SK-N-SH treated with all-trans-retinoic acid at 6 μM for 48 hours (cell line): ENCODE data around the gene PRSS53.

ENCODE experiments used
- ARNTL ChIP-seq: fragments of 450-650 bp; formaldehyde crosslinking; IDR thresholded peaks from 2 replicates; pipeline ENCODE4 v1.5.0; 2020; ENCODE audit warnings: low read depth, mild to moderate bottlenecking, moderate library complexity, borderline replicate concordance
- CSDC2 ChIP-seq: fragments of 250-450 bp; sonication (Bioruptor Pico); IDR thresholded peaks from 2 replicates; pipeline ENCODE4 v1.5.0; 2020; ENCODE audit warnings: mild to moderate bottlenecking, moderate library complexity
- GLIS3 ChIP-seq: fragments of 250-450 bp; sonication (Bioruptor Pico); IDR thresholded peaks from 2 replicates; pipeline ENCODE4 v1.5.0; 2020; ENCODE audit warnings: mild to moderate bottlenecking, moderate library complexity
- PPARA ChIP-seq: fragments of 250-450 bp; sonication (Bioruptor Pico); IDR thresholded peaks from 2 replicates; pipeline ENCODE4 v1.5.0; 2020; ENCODE audit warnings: mild to moderate bottlenecking, borderline replicate concordance
- RARB ChIP-seq: fragments of 250-450 bp; sonication (Bioruptor Pico); IDR thresholded peaks from 2 replicates; pipeline ENCODE4 v1.8.0; 2021; ENCODE audit warnings: mild to moderate bottlenecking, moderate library complexity
- ZC3H10 ChIP-seq: fragments of 250-450 bp; sonication (Bioruptor Pico); IDR thresholded peaks from 2 replicates; pipeline ENCODE4 v1.5.1; 2021; ENCODE audit warnings: mild to moderate bottlenecking, moderate library complexity
- ZFP3 ChIP-seq: fragments of 250-450 bp; sonication (Bioruptor Pico); IDR thresholded peaks from 2 replicates; pipeline ENCODE4 v1.5.0; 2020; ENCODE audit warnings: mild to moderate bottlenecking, moderate library complexity
- ZNF565 ChIP-seq: fragments of 450-650 bp; formaldehyde crosslinking; conservative IDR thresholded peaks from 2 replicates; pipeline ENCODE4 v1.5.0; 2020; ENCODE audit warnings: low read depth, mild to moderate bottlenecking, moderate library complexity
- ZNF8 ChIP-seq: fragments of 450-650 bp; formaldehyde crosslinking; IDR thresholded peaks from 2 replicates; pipeline ENCODE4 v1.5.0; 2020; ENCODE audit warnings: mild to moderate bottlenecking, moderate library complexity
- TF ChIP-seq, protein P1 (sequence below): fragments of 250-450 bp; sonication (Bioruptor Pico); IDR thresholded peaks from 2 replicates; pipeline ENCODE4 v1.5.1; 2021; ENCODE audit warnings: mild to moderate bottlenecking, moderate library complexity
- TF ChIP-seq, protein P2 (sequence below): fragments of 250-450 bp; sonication (Bioruptor Pico); IDR thresholded peaks from 2 replicates; pipeline ENCODE4 v1.8.0; 2021; ENCODE audit warnings: low read depth, mild to moderate bottlenecking, moderate library complexity, borderline replicate concordance
- TF ChIP-seq, protein P3 (sequence below): fragments of 250-450 bp; sonication (Bioruptor Pico); IDR thresholded peaks from 2 replicates; pipeline ENCODE4 v1.8.0; 2020; ENCODE audit warnings: mild to moderate bottlenecking, moderate library complexity, borderline replicate concordance
- TF ChIP-seq, protein P4 (sequence below): fragments of 250-450 bp; sonication (Bioruptor Pico); IDR thresholded peaks from 2 replicates; pipeline ENCODE4 v1.5.1; 2020; ENCODE audit warnings: low read depth, mild to moderate bottlenecking, moderate library complexity

DNA sequence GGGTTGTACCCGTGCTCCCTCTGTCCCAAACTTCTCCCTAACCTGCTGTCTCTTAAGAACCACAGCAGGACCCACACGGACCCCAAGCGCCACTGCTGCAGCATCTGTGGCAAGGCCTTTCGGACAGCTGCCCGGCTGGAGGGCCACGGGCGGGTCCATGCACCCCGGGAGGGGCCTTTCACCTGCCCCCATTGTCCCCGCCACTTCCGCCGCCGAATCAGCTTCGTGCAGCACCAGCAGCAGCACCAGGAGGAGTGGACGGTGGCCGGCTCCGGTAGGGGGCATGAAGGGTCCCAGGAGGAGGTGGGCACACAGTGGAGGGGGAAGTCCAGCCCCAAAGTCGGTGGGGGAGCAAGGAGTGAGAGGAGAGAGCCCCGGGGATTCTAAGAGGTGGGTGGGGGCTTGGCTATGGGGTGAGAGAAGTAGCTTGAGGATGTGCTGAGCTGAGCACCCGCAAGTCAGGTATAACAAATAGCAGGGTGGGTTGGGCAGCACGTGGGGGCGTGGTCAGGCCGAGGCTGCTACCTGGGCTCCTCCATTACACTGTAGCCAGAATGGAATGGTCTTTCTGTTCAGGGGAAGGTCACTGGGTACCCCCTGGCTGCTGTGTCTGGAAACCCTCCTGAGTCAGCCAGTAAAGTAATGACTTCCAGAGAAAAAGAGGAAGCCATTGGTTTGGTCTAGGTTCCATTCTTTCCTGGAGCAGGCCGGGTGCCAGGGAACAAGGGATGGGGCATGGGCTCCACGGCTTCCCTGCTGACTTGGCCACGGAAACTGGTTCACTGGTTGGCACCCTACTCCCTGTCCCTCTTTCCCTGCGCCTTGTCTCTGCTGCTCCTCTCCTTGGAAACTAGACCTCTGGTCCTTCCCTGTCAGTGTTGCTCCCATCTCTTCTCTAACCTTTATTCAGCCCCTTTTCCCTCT lies 7.1 kb downstream of the PRSS53 start:
- TF ChIP-seq ARNTL (CRISPR knock-in tag): no peak
- TF ChIP-seq ZC3H10 (CRISPR knock-in tag): no peak
- TF ChIP-seq, protein P1, sequence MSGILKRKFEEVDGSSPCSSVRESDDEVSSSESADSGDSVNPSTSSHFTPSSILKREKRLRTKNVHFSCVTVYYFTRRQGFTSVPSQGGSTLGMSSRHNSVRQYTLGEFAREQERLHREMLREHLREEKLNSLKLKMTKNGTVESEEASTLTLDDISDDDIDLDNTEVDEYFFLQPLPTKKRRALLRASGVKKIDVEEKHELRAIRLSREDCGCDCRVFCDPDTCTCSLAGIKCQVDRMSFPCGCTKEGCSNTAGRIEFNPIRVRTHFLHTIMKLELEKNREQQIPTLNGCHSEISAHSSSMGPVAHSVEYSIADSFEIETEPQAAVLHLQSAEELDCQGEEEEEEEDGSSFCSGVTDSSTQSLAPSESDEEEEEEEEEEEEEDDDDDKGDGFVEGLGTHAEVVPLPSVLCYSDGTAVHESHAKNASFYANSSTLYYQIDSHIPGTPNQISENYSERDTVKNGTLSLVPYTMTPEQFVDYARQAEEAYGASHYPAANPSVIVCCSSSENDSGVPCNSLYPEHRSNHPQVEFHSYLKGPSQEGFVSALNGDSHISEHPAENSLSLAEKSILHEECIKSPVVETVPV (CRISPR knock-in tag): no peak
- no peak for TF ChIP-seq ZNF8
- TF ChIP-seq CSDC2: no peak
- TF ChIP-seq, protein P2, sequence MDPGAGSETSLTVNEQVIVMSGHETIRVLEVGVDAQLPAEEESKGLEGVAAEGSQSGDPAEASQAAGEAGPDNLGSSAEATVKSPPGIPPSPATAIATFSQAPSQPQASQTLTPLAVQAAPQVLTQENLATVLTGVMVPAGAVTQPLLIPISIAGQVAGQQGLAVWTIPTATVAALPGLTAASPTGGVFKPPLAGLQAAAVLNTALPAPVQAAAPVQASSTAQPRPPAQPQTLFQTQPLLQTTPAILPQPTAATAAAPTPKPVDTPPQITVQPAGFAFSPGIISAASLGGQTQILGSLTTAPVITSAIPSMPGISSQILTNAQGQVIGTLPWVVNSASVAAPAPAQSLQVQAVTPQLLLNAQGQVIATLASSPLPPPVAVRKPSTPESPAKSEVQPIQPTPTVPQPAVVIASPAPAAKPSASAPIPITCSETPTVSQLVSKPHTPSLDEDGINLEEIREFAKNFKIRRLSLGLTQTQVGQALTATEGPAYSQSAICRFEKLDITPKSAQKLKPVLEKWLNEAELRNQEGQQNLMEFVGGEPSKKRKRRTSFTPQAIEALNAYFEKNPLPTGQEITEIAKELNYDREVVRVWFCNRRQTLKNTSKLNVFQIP (CRISPR knock-in tag): no peak
- TF ChIP-seq, protein P3, sequence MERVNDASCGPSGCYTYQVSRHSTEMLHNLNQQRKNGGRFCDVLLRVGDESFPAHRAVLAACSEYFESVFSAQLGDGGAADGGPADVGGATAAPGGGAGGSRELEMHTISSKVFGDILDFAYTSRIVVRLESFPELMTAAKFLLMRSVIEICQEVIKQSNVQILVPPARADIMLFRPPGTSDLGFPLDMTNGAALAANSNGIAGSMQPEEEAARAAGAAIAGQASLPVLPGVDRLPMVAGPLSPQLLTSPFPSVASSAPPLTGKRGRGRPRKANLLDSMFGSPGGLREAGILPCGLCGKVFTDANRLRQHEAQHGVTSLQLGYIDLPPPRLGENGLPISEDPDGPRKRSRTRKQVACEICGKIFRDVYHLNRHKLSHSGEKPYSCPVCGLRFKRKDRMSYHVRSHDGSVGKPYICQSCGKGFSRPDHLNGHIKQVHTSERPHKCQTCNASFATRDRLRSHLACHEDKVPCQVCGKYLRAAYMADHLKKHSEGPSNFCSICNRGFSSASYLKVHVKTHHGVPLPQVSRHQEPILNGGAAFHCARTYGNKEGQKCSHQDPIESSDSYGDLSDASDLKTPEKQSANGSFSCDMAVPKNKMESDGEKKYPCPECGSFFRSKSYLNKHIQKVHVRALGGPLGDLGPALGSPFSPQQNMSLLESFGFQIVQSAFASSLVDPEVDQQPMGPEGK (CRISPR knock-in tag): no peak
- no peak for TF ChIP-seq ZNF565
- no peak for TF ChIP-seq RARB (CRISPR knock-in tag)
- no peak for TF ChIP-seq PPARA
- TF ChIP-seq, protein P4, sequence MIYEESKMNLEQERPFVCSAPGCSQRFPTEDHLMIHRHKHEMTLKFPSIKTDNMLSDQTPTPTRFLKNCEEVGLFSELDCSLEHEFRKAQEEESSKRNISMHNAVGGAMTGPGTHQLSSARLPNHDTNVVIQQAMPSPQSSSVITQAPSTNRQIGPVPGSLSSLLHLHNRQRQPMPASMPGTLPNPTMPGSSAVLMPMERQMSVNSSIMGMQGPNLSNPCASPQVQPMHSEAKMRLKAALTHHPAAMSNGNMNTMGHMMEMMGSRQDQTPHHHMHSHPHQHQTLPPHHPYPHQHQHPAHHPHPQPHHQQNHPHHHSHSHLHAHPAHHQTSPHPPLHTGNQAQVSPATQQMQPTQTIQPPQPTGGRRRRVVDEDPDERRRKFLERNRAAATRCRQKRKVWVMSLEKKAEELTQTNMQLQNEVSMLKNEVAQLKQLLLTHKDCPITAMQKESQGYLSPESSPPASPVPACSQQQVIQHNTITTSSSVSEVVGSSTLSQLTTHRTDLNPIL (CRISPR knock-in tag): no peak
- TF ChIP-seq ZFP3: no peak
- no peak for TF ChIP-seq GLIS3 (CRISPR knock-in tag)
